GM12892 (cell line): ENCODE data around the gene TMEM214.

ENCODE experiments used
- POLR2A ChIP-seq: IDR thresholded peaks from 2 replicates; pipeline ENCODE4 v1.6.1; 2011; ENCODE audit warnings: low read depth, low read length, control low read depth
- POLR2AphosphoS5 ChIP-seq: IDR thresholded peaks from 2 replicates; pipeline ENCODE4 v1.6.1; 2011; ENCODE audit warnings: low read depth, low read length, control low read depth

DNA sequence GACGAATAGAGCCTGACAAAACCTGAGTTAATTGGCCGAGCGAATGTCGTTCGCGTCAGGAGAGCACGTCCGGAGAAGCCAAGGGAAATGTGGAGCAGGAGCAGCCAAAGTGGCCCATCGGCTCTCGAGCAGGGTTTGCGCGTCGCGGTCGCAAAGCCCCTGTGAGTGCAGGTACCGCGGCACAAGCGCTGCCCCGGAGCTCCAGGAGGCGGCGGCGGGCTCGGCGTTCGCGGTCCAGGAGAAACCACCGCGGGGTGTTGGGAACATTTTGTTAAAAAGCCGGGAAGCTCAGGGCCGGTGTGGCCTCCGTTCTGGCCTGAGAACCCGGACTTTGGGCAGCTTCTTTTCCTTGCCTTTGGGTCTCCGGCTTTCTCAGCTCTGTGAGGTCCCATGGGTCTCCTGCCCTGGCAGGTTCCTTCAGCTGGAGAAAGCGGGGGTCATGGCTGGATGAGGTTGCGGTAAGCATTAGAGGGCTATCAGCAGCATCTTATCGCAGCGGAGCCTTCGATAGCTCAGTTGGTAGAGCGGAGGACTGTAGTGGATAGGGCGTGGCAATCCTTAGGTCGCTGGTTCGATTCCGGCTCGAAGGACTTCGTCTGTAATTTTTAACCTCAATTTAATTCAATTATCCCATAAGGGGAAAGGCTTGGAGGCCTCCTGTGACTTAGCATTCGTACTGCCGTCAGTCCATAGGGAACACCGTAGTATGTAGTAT lies 17.7 kb downstream of the TMEM214 start:
- no peak; the same call in 1 of the 2 replicates for TF ChIP-seq POLR2A
- no peak for TF ChIP-seq POLR2AphosphoS5
